ENCODE measurements around the gene SYNGR2.

SYNGR2 gene, protein sequence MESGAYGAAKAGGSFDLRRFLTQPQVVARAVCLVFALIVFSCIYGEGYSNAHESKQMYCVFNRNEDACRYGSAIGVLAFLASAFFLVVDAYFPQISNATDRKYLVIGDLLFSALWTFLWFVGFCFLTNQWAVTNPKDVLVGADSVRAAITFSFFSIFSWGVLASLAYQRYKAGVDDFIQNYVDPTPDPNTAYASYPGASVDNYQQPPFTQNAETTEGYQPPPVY

DNA sequence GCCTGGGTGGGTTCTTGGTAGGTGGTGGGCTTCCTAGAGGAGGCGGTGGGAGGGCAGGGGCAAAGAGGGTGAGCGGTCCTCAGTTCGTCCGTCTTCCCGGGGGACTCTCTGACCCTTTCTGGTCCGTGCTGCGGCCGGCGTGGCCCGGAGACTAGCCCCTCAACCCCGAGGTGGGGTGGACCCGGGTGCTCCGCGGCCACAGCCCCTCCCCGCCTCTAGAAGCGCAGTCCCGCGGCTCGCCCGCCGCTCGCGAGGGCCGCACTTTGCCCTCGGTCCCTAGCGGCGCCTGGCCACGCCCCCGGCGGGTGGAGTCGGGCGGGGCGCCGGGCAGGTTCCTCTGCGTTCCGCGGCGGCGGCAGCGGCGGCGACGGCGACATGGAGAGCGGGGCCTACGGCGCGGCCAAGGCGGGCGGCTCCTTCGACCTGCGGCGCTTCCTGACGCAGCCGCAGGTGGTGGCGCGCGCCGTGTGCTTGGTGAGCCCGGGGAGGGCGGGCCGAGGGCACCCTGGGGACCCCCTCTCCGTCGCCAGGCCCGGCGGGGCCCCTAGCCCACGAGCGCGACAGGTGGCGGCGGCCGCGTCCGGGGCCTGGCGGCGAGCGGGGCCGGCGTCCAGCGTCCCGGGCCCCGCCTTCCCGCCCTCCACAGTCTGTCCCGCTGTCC, at the start of gene SYNGR2:
Gene SYNGR2, plus strand, starts transcription at position 340 of the 661 bp plus-strand sequence. Its CDS starts 36 bp downstream, at position 376.
- peak; percentile 80 for DNase-seq

DNA sequence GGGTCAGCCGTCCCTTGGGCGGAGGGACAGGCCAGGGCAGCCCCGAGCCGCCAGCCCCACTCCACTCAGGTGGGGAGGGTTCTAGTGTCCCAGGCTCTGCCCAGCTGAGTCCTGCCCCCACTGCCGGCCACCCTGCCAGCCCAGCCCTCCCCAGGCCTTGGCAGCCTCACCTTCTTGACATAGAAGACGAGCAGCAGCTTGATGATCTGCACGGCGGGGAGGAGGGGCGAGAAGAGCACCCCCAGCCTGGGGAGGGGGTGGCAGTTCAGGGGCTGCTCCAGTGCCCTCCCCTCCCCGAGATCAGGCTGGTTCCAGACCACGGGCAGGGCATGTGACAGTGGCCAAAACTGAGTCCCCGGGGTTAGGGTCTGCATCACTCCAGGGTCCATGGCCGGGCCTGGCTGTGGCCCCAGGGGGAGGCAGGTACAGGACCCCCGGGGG, 49.6 kb upstream of the SYNGR2 start:
- no peak for DNase-seq

DNA sequence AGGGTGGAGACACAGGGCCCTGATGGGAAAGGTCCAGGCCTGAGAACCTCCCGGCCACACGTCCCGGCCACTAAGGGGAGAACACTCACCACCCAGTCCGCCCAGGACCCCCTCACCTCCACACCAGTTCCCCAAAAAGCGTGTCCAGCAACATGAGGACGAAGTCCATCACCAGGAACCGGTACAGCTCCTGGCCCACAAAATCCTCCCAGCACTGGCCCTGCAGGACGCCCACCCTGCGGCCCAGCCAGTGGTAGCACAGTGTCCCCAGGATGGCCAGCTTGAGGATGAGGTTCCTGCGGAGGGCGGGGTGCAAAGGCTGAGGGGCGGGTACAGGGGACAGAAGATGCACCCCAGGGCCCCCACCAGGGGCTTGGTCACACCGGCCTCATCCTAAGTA, 47.8 kb upstream of the SYNGR2 start:
- no peak for DNase-seq

DNA sequence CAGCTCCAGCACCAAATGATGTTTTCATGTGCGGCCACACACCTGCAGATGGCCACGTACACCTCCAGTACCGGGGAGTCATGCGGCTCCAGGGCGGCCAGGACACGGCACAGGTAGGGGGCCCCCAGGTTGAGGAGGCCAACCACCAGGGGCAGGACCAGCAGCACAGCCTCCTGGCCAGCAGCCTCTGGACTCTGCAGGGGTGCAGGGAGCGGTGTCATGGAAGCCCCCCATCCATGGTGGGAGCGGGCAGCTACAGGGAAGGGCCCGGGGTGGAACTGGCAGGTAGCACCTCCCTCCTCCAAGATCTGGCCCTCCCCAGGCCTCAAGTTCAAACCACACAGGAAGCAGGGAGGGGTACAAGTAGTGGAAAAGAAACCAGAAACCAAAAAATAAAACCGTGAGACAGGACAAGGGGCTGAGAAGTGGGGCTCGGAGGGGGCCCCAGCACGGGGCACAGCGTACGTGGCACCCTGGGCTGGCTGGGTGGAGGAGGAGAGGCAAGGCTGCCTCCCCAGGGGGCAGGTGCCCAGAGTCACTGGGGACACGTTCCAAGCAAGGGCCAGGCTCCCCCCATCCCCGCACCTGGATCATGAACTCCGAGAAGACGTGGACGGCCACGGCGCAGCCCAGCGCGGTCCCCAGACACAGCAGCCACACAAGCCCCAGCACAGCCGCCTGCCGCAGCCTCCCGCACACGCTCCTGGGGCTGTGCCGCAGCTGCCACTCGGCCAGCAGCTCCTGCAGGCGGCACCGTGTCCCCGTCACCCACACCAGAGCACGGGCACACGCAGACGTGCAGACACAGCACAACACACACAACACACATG, 47.2 kb upstream of the SYNGR2 start:
- peak; percentile 38 for DNase-seq

DNA sequence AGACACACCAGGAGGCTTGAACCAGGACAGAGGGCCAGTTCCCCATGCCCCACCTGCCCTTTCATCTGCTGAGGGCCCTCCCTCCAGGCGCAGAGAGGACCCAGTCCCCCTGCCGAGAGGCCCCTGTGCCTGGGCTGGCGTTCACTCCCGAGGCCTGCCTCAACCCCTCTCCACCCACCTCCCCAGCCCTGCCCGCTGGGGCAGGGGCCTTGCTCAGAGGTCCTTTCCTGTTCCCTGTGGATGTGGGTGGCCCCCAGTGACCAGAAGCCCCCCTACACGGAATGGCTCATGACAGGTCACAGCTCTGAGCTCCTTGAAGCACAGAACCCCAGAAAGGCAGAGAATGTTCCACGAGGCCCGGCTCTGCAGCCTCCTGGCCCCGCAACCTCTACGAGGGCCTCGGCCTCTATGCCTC, 46.6 kb upstream of the SYNGR2 start:
- DNase-seq = no peak

DNA sequence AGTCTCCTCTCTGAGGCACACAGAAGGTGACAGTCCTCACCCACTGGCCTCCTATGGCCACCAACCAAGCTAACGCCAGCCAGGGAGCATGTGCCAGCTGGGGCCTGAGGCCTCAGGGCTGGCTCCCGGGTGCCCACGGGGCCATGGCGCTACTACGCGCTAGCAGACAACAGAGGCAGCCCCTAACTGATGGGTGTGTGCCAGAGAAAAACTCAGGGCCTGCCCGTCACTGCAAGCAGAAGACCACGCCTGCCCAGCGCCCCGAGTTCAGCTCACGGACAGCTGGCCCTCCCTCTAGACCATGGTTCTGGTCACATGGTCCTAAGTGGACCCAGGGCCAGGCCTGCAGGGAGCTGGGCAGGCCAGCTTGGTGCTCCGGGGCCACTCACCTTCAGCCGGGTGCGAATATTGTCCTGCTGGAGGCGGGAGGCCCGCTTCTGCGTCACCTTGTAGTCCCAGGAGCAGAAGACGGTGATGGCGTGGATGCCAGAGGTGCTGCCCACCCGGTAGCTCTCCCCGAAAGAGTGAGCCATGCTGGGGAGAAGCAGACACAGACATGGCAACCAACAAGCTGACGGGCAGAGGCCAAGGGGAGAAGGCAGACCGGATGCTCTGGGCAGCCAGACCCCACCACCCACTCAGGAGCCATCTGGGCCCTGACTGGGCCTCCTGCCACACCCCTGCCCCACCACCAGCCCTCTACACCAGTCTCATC, 46.0 kb upstream of the SYNGR2 start:
- DNase-seq = no peak

DNA sequence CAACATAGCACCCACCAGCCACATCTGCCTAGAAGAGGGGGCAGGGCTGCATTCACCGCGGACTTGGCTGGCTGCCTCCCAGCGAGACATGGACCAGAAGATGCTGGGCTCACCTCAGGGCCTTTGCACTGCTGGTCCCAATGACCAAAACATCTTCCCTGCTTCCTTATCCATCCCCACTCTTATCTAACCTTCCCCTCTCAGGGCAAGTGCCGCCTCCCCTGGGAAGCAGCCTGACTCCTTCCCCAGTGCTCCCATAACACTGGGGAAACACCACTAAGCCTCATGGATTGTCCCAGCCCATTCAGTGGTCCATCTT, 45.5 kb upstream of the SYNGR2 start:
- DNase-seq = no peak

DNA sequence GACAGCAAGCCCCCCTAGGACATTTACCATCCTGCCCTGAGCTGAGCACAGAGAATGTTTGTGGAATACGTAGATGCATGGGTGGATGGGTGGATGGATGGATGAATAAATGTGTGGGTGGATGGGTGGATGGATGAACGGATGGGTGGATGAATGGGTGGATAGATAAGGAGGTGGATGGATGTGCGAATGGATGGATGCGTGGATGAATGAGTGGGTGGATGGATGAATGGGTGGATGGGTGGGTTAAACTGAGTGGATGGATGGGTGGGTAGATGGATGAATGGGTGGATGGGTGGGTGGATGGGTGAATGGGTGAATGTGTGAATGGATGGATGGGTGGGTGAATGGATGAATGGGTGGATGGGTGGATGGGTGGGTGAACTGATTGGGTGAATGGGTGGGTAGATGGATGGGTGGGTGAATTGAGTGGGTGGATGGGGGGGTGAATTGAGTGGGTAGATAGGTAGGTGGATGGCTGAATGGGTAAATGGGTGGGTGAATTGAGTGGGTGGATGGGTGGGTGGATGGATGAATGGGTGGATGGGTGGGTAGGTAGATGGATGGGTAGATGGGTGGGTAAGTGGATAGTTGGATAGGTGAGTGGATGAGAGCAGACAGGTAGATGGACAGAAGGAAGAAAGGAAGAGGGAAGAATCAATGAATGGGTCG, 45.0 kb upstream of the SYNGR2 start:
- DNase-seq = no peak

DNA sequence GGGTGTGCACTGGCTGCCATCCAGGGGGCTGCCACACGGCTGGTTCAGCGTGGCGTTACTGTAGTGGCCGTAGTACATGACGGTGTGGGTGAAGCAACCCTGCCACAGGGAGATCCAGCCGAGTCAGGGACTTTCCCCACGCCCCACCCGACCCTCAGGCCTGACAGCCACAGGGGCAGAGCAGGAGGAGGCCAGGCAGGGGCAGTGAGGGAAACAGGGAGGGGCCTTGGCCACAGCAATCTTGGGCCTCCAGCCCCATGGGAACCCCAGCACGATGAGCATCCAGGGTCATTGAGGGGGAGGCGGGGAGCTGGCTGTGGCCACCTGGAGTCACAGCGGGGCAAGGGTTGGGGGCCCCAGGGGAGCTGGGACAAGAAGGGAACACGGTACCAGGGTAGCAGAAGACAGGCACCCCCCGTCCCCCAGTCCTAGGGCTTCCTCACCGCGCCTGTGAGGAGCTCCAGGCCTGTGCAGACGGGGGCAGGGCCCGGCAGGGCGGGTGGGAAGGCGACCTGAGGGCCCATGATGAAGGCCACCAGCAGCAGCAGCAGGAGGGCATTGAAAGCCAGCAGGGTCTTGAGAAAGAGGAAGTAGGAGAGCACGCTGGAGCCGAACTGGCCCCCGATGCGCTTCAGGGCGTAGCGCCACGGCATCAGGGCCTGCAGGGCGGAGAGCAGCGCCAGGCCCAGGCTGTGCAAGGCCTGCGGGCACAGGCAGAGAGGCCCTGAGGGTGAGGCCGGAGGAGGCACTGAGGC, 44.1 kb upstream of the SYNGR2 start:
- no peak for DNase-seq

DNA sequence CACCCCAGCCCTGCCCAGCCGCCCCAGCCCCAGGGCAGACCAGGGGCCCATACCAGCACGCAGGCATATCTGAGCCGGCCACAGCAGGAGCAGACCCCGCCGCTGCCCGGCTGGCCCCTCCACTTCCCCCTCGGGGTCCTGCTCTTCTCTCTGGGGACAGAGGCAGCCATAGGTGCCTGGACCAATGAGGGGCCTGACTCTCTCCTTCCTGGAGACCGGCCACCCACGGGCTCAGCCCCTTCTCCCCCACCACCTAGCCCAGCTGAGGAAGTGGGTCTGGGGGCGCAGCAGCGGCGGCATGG, 43.6 kb upstream of the SYNGR2 start:
- DNase-seq = no peak

DNA sequence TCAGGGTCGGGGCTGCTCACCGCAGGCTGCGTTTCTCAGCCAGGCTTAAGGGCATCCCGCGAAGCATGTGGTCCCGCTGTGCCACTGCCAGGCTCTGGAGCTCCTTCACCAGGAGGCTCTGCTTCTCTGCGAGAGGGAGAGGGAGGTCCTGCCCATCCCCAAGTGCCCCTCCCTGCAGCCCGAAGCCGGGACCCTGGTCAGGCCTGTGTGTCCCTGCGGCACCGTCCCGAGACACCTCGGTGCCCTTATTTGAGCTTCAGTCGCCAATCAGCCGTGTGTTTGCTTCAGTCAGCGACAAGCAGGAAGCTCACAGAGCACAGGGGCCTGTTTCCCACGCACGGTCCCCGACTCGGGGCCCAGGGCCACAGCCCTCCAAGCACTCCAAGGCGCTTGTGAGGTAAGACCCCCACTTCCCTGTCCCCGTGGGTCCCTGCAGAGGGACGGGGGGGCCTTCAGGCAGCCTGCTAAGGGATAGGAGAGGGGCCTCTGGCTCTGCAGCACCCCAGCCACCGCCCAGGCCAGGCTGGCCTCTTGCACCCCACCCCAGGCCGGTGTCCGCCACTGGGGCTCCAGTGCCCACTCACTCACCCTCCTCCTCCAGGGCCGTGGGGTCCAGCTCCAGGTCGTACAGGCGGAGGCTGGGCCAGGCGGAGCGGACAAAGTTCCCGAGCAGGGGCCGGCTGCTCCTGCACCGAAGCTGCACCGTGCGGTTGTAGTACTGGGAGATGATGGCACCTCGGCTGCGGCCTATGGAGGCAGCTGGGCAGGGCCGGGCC, 43.1 kb upstream of the SYNGR2 start:
- peak; percentile 21 for DNase-seq

DNA sequence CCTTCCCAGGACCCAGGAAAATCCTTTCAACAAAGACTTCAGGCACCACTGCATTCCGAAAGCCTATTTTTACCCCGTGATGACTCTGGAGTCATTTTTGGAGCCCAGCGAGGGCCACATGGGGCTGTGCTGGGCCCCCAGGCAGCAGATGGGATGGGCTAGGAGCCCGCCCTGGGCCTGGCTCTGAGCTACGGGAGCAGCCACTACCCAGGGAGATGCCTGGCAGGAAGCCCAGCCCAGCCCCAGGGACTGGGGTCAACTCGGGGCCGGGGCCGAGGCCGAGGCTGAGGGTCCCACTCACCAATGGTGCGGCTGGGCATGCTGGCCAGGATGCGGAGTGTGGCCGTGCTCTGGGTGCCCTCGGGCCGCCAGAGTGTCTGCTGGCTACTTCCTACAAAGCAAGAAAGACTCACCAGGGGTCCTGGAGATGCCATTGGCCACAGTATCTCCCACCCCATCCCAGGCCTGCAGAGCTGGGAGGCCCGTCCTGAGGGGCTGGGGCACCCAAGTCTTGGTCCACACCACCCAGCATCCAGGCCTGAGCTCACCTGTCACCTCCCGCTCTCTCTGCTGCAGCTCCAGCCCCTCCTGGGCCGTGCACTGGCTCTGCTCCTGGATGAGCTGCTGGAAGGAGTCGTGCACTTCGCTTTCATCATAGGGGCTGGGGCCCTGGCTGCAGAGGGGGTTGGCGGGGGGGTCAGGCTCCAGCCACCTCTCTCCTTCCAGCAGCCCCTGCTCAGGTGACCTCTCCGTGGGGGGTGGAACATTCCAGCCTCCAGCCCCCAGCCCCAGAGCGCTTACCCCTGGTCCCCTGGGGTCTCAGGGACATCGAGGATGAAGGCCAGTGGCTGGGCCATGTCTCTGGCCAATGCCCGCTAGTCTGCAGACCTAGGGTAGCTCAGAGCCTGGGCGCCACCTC, 42.1 kb upstream of the SYNGR2 start:
- DNase-seq = no peak

DNA sequence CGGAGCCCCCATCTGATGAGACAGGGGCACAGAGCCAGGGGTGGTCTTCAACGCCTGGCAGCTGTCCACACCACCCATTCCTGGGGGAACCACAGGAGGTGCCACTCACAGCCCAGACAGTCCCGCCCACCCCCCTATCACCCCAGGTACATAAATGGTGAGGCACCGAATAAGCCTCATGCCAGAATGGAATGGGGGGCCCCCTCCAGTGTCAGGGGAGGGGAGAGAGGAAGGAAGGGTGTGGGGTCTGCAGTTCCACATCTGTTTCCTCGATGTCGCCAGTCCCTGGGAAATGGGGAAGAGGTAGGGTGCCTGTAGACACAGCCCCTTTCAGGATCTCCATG, 41.5 kb upstream of the SYNGR2 start:
- no peak for DNase-seq

DNA sequence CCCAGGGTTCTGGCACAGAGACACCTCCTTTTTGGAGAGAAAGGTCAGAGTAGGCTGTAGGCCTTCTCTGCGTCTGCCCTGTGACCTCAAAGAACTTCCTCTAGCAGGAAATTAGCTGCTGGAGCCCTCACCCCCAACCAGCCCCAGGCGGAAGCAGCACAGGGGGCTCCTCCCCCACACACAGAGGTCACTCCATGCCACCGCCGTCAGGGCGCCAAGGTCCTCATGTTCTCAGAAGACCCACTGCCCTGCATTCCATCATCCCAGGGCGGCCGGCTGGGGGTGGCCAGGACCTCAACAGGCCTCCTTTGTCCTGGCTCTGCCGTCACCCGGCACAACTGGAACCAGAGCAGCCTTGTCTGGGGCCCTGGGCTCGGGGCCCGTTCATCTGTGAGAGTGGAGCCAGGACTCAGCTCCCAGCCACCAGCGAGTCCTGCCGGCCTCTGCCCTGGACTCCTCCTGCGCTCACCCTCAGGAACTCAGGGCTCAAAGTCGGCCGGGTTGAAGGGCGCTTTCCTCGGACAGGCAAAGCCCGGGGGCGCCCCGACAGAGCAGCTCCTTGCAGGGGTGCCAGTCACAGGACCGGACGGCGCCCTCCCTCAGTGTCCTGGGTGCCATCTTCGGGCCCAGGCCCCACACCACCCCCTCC, 41.0 kb upstream of the SYNGR2 start:
- DNase-seq = peak; percentile 62

DNA sequence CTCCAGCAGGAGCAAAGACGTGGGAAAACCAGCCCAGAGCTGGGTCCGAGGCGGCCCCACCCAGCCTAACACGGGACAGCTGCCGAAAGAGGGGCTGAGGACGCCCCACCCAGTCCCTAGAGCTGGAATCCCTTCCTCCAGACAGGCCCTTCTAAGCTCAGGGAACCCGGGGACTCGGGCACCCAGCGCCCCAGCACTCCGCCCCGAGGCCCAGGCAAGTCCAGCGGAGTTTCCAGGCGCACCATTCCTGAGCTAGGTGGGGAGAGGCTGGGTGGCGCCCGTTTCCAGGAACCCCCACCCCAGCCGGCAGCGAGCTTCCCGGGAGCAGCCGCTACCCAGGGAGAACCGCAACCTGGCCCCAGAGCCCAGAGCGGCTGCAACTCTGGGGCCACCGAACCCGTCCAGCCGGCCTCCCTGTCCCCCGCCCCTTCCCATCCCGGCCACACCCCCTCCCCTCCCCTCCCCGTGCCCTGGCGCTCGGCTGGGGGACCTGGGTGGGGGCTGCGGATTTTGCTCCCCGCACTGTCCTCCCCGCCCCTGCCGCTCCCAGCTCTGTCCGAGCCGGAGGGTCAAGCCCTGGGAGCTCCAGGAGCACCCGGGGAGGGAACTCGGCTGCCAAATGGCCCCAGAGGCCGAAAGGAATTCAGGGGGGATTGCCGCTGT, 40.4 kb upstream of the SYNGR2 start:
- no peak for DNase-seq

DNA sequence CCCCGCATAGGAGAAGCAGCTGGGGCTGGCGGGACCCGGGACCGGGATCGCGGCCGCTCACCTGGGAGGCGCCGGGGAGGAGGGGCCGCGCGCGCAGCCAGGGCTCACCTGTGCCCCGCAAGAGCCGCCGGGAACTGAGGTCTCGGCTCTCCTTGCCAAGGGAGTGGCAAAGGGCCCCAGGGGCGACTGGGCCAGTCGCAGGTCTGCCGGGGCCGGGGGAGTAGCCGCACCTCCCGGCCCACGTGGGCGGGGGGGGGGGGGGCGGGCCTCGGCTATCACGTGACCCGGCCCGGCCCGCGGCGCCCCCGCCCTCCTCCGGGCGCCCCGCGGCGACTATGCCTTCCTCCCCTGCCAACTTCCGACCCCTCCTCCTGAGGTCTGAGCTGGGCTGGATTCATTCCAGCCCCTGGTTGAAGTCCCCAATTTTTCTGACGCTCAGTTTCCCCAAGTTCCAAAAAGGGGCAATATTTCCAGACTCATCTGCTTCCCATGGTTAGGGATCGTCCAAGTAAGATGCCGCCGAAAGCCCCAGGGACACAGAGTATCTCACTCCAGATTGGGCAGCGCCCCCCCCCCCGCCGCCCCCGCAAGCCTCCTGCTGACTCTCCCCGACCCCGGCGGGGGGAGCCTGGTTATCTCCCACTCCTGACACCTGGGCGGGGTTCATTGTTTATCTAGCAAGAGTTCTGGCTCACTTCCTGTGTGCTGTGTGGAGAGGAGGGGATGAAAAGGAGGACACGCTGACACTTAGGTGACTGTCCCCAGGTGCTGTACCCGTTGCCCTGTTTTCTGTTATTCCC, 39.6 kb upstream of the SYNGR2 start, which contains the start of gene TMC6:
Gene TMC6, minus strand, starts transcription at position 205 of the 800 bp plus-strand sequence. CDS start 1,923 bp downstream, outside the sequence.
- peak; percentile 67 for DNase-seq

DNA sequence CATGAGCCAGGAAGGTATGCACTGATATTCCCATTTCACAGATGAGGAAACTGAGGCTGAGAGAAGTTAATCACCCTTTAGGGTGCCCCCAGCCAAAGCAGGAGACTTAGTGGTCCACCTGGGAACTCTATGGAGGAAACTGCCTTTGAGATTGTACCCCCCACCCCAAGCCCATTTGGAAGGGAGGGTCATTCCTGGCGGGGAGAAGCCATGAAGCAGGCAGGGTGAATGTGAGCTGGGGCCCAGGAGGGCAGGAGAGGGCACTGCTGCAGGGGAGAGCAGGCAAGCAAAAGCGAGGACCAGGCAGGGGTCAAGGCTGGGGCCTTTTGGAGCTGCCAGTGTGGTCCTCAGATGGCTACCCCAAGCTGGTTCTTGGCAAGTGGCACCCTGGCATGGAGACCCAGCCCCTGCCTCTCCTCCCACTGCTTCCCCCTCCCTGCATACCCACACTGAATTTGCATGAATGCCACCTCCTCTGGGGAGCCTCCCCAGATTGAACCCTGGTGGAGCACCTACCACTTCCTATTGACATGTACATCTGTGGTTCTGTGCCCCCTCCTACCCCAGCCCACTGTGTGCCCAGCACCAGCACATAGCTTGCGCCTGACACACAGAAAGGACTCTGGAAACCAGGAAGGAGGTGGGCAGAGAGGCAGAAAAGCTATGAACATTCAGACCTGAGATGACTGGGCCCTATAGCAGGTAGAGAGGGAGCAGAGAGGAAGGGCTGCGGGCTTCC, 38.9 kb upstream of the SYNGR2 start:
- peak; percentile 22 for DNase-seq

DNA sequence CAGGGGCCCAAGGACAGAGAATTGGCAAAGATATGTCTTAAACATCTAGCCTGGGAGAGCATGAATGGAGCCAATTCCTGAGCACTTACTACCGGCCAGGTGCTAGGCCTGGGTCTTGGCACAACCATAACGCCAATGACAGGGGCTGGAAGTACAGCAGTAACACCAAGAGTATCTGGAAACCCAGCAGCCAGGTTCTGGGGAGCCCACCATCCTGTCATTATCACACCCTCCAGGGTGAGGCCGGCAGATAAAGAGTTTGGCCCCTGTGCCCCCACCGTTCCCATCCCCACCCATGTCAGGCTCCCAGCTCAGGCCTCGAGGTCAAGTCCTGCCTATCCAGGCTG, 38.3 kb upstream of the SYNGR2 start:
- no peak for DNase-seq

All from stimulated activated naive CD4-positive, alpha-beta T cell treated with Interleukin-2 at 50 U/mL for 16 hours (primary cell).